NK-92 (cell line): ENCODE results near the gene COL26A1.
"Not testable (repeated sequence)": the region's sequence is repeated elsewhere in the genome, so short reads cannot be mapped to it uniquely, and the experiment has no call there.

Source experiments
- DNase-seq: peaks from one replicate; lab custom pipeline; 2025; ENCODE audit not compliant: unreplicated experiment; lab: John Stamatoyannopoulos, UW

Gene COL26A1

GRCh38 chr7:101401390-101402080 lies 38.9 kb downstream of the COL26A1 start:
- no peak for DNase-seq

- no peak for DNase-seq
These were observed 39.6 kb downstream of the COL26A1 start for GRCh38 chr7:101402081-101402779.

GRCh38 chr7:101402835-101403234 lies 40.2 kb downstream of the COL26A1 start:
- no peak for DNase-seq

GRCh38 chr7:101405474-101406067 lies 42.9 kb downstream of the COL26A1 start:
- no peak for DNase-seq

GRCh38 chr7:101410743-101411507 lies 48.2 kb downstream of the COL26A1 start:
- no peak for DNase-seq

GRCh38 chr7:101411508-101411874 lies 48.8 kb downstream of the COL26A1 start:
- DNase-seq = no peak

- DNase-seq = no peak
These were observed 50.3 kb downstream of the COL26A1 start for GRCh38 chr7:101412976-101413375.

GRCh38 chr7:101418694-101419093 lies 56.0 kb downstream of the COL26A1 start:
- no peak for DNase-seq

GRCh38 chr7:101419831-101420230 lies 57.2 kb downstream of the COL26A1 start:
- no peak for DNase-seq

GRCh38 chr7:101420436-101420835 lies 57.8 kb downstream of the COL26A1 start:
- DNase-seq = no peak

GRCh38 chr7:101422356-101423195 lies 59.9 kb downstream of the COL26A1 start:
- DNase-seq = no peak

- DNase-seq = no peak
These were observed 63.8 kb downstream of the COL26A1 start for GRCh38 chr7:101426303-101427011.

GRCh38 chr7:101428093-101428866 lies 65.6 kb downstream of the COL26A1 start:
- DNase-seq = no peak

- DNase-seq = no peak
These were observed 69.6 kb downstream of the COL26A1 start for GRCh38 chr7:101432316-101432715.

GRCh38 chr7:101433688-101434087 lies 71.0 kb downstream of the COL26A1 start:
- DNase-seq = no peak

GRCh38 chr7:101434155-101434554 lies 71.5 kb downstream of the COL26A1 start:
- DNase-seq = not testable (repeated sequence)

GRCh38 chr7:101435461-101436220 lies 73.0 kb downstream of the COL26A1 start:
- no peak for DNase-seq

- DNase-seq = no peak
These were observed 73.6 kb downstream of the COL26A1 start for GRCh38 chr7:101436221-101436735.
